Erythroblast (primary cell): ENCODE results near the gene IPO4.

ENCODE experiments used
- DNase-seq, 2 experiments: peaks; one replicate each; lab custom pipeline; 2025; lab: John Stamatoyannopoulos, UW
- GATA1 ChIP-seq: IDR thresholded peaks from 2 replicates; pipeline ENCODE4 v1.6.1; 2011; ENCODE audit warnings: low read depth, mild to moderate bottlenecking, control low read depth, low read length, moderate library complexity
- POLR2A ChIP-seq: IDR thresholded peaks from 2 replicates; pipeline ENCODE4 v1.6.1; 2011; ENCODE audit warnings: mild to moderate bottlenecking, low read length

Gene IPO4

GRCh38 chr14:24146978-24147760 is 41.4 kb downstream of the IPO4 start, which contains the start of gene RNF31:
TSS of gene RNF31 (plus strand) at chr14:24147498. CDS start at chr14:24147699, 201 bp downstream.
- DNase-seq, result peak; percentile 98
- TF ChIP-seq POLR2A (peak; percentile 54), GATA1 (no peak)

- DNase-seq, result peak; percentile 89 to 90
- TF ChIP-seq GATA1 (no peak), POLR2A (no peak)
Measured at GRCh38 chr14:24146453-24146977, 42.1 kb downstream of the IPO4 start, which contains the start of gene PSME2. TSS of gene PSME2 (minus strand) at chr14:24146610. CDS start at chr14:24146581, 29 bp downstream.

- no peak for DNase-seq
- TF ChIP-seq POLR2A (no peak), GATA1 (no peak)
Measured at GRCh38 chr14:24145690-24146452, 42.7 kb downstream of the IPO4 start.

- no peak for TF ChIP-seq POLR2A
- no peak for TF ChIP-seq GATA1
- no peak for DNase-seq
Measured at GRCh38 chr14:24145219-24145618, 43.4 kb downstream of the IPO4 start.

GRCh38 chr14:24144451-24144850 is 44.2 kb downstream of the IPO4 start:
- TF ChIP-seq POLR2A (no peak), GATA1 (no peak)
- no peak for DNase-seq

GRCh38 chr14:24143511-24143910 is 45.1 kb downstream of the IPO4 start:
- no peak for TF ChIP-seq POLR2A
- TF ChIP-seq GATA1, result no peak

GRCh38 chr14:24141097-24141880 is 47.3 kb downstream of the IPO4 start, which contains the start of gene EMC9:
TSS of gene EMC9 (minus strand) at chr14:24141591. CDS start at chr14:24141304, 287 bp downstream.
- peak; percentile 99 for DNase-seq
- TF ChIP-seq GATA1 (no peak), POLR2A (peak; percentile 89)

More at GRCh38 chr14:24143511-24143910, 45.1 kb downstream of the IPO4 start:
- no peak for DNase-seq

- TF ChIP-seq GATA1 (no peak), POLR2A (no peak)
- DNase-seq, result no peak
Measured at GRCh38 chr14:24139272-24139934, 49.2 kb downstream of the IPO4 start.

GRCh38 chr14:24138396-24139271 is 50.0 kb downstream of the IPO4 start:
- DNase-seq, result no peak
- TF ChIP-seq GATA1 (no peak), POLR2A (no peak)

GRCh38 chr14:24137529-24138395 is 50.9 kb downstream of the IPO4 start:
- TF ChIP-seq POLR2A (no peak), GATA1 (no peak)
- DNase-seq, result no peak
